HG03064 (cell line): ENCODE measurements around the gene CLIC6.

Experiments
- ATAC-seq: cut with Tn5 transposase; IDR thresholded peaks from one replicate; pipeline ENCODE4 v1.9.1; 2021; ENCODE audit warnings: low read depth; ENCODE audit not compliant: unreplicated experiment

CLIC6 gene

DNA sequence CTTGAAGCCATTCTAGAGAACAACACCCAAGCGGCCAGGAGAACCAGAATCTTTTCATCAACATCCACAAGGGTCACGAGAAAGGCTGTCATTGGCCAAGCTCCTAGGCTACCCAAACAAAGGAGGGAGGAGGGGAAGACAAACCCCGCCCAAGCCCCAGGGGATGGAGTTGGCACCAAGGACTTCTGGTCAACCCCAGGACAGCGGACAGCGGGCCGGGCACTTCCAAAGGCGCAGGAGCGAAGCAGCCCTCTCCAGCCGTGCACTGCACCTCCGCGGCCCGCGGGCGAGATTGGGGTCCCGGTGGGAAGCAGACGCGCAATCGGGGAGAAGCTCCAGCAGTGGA, at the start of gene CLIC6:
CLIC6 (plus strand) TSS at position 192 of the 346 bp plus-strand sequence. CDS start 395 bp downstream, outside the sequence.
- no peak for ATAC-seq

DNA sequence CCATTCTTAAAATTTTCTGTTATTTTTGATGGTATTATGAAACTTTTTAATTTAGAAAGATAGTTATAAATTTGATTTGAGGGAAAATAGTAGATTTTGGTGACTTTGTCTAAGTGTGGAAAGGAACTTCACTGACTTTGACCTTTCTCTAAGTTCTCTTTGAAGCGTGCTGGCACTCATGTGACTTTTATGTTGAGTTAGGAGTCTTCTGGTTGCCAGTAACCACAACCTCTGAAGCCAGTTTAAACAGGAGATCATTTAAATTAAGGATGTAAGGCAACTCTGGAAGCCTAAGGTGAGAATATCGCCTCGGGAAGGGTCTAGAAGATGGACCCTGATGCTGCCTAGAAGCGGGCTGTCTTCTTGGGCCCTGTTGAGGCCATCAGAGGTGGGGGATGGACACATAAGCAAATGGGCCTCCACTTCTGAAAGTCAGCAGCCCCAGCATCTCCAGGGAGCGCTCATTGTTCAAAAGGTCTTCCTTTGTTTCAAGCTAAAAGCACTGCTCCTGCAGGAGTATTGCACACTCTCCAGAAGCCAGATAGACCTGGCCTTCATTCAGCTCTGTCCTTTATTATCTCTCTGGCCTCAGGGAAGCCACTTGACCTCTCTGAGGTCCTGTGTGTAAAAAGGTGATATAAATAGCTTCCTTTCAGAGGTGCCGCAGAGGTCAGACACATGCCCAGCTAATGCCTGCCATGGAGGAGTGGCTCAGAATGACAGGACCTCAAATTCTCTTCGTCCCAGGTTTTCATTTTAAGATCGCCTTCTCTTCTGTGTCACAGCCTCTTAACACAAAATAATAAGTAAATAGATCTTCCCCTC, 48.7 kb upstream of the CLIC6 start:
- no peak for ATAC-seq

DNA sequence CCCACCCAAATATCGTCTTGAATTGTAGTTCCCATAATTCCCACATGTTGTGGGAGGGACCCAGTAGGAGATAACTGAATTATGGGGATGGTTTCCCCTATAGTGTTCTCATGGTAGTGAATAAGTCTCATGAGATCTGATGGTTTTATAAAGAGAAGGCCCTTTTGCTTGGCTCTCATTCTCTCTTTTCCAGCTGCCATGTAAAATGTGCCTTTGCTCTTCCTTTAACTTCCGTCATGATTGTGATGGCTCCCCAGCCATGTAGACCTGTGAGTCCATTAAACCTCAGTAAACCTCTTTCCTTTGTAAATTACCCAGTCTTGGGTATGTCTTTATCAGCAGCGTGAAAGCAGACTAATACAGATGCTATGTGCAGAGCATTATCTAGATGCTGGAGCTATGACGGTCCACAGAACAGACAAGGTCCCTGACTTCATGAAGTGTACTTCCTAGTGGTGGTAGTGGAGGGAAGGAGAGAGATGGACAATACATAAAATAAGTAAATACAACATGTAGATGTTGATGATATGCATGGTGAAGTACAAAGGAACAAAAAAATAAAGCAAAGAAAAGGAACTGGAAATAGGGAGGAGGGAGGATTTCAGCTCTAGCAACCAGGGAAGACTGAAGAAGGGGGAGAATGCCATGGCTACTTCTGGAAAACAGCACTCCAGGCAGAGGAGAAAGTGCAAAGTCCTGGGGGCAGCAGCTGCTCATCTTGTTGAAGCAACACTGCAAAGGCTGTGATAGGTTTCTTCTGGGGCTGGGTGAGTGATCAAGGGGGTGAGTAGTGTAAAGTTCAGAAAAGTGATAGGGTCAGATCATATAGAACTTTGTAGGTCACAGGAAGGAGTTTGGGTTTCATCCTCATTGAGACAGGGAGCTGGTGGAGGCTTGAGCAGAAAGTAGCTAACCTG, 47.1 kb upstream of the CLIC6 start:
- no peak for ATAC-seq

DNA sequence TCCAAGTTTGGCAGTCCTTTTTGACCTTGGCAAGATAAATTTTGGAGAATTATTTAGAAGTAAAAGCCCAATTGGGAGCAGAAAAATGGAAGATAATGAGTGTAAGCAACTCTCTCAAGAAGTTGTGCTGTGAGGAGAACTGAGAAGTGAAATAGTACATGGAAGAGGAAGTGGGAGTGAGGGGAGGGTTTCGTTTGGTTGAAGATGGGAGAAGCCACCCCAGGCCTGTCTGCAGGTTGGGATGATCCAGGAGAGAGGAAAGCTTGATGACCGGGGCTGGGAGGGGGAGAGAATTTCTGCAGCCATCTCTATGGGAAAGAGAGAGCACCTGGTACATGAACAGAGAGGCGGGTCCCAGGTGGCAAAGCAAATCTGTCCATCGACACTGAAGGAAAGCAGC, 45.3 kb upstream of the CLIC6 start:
- no peak for ATAC-seq

DNA sequence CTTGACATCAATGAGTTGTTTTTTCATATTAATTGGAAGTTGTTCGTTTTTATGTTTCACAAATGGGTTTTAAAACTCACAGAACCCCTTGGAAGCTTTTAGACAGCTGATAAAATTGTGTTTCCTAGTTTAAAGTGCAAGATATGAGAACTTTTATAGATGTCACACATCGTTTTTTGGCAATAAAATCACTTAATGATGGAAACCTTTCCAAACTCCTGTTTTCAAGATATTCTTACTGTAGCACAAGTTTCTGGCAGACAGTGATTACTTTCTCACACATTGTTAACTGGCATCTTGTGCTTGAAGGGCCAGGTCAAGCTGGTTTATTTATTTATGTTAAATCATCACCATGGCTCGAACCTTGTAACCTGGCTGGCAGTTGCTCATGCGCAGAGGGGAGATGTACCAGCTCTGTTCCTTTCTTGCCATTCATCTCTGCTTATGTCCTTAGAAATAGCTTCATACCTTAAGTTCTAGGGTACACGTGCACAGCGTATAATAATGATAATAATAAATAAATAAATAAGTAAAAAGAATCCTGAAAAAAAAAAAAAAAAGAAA, 43.7 kb upstream of the CLIC6 start:
- ATAC-seq: no peak

- no peak for ATAC-seq
These were observed 42.7 kb upstream of the CLIC6 start for GRCh38 chr21:34626131-34626530.

- ATAC-seq: no peak
These were observed 38.2 kb upstream of the CLIC6 start for GRCh38 chr21:34630536-34631143.

DNA sequence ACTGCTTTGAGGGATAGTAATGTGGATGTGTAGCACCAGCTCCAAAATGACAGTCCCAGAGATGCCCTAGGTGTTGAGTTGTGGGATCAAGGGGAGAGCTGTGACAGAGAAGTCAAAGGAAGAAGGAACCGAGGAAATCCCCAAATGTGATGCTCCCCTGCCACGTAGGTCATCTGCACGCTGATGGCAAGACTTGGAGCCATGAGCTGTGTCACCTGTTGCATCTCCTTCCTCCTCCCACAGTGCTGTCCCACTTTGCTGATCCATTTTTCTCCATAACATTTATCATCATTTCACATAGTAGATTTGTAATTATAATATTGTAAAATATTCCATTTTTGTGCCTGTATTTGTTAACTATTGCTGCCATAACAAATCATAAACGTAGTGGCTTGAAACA, 36.3 kb upstream of the CLIC6 start:
- no peak for ATAC-seq

GRCh38 chr21:34635307-34635706, 33.5 kb upstream of the CLIC6 start:
- ATAC-seq: no peak

- ATAC-seq: no peak
These were observed 31.8 kb upstream of the CLIC6 start for GRCh38 chr21:34636961-34637360.

DNA sequence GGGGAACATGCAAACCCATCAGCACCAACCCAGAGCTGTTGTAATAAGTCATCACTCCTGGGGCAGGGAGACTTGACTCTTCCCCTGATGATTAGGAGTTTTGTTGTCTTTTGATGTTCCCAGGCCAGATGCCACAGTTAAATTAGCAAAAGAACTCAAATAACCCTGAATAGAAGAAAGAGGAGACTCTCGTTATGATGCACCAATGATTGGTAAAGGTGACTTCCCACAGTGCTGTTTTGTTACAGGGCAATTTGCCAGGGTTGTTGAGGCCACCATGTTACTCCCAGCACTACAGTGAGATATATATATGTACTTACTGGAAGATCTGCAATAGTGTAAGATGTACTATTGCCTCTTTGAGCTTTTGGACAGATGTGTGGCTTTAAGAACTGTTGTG, 29.5 kb upstream of the CLIC6 start:
- no peak for ATAC-seq

- no peak for ATAC-seq
These were observed 28.7 kb upstream of the CLIC6 start for GRCh38 chr21:34639882-34640788.

GRCh38 chr21:34640858-34641257, 27.9 kb upstream of the CLIC6 start:
- ATAC-seq: no peak

- peak; percentile 61 for ATAC-seq
These were observed 26.4 kb upstream of the CLIC6 start for GRCh38 chr21:34642211-34643075.

DNA sequence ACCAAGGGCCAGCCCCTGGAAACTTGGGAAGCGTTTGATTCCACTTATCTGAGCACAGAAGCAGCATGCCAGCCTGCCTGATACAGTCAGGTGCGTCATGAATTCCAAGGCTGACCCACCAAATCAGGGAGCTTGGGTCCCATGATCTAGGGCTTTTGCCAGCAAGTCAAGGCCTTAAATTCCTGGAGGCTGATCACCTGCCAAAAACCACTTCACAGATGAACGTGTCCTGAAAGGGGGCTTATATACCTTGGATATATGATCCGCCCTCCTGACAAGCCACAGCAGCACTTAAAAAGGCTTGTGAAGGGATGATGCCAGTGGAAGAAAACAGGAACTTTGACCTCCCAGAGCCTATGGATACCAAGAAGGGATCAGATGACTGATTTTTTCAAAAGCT, 24.0 kb upstream of the CLIC6 start:
- ATAC-seq: no peak

DNA sequence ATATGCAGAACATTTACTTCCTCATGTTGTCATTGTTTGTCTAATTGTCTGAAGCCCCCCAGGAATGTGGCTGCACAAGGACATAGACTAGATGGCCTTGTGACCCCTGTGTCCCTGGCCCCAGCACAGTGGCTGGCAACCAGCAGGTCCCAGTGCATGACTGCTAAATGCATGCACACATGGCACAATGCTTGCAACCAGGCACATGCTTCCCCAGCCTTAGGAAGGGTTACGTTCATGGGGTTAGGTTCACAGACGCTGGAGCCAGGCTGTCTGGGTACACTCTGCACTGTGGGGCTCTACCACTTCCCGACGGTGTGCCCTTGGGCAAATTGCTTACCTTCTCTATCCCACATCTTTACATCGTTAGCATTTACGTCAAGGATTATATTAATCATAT, 21.2 kb upstream of the CLIC6 start:
- ATAC-seq: no peak

GRCh38 chr21:34648739-34649297, 20.0 kb upstream of the CLIC6 start:
- no peak for ATAC-seq

- ATAC-seq: no peak
These were observed 19.4 kb upstream of the CLIC6 start for GRCh38 chr21:34649400-34649799.
